Erythroblast (primary cell): Measurements from ENCODE around the gene COPS6.

ENCODE experiments used
- GATA1 ChIP-seq: IDR thresholded peaks from 2 replicates; pipeline ENCODE4 v1.6.1; 2011; ENCODE audit warnings: low read depth, mild to moderate bottlenecking, control low read depth, low read length, moderate library complexity
- POLR2A ChIP-seq: IDR thresholded peaks from 2 replicates; pipeline ENCODE4 v1.6.1; 2011; ENCODE audit warnings: mild to moderate bottlenecking, low read length

DNA sequence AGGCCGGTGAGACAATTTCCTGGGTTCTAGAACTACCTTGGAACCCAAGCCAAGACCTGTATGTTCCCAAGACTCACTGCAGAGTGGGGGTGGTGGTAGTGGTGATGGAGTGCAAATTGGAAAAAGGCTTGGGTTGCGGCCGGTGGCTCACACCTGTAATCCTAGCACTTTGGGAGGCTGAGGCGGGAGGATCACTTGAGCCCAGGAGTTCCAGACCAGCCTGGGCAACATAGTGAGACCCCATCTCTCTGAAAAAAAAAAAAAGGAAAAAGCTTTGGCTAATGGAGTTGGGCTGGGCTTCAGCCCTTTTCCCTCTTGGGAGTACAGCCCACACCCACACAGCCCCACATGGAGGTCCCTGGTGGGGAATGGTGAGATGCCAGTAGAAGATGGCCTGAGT, 16.8 kb downstream of the COPS6 start:
- TF ChIP-seq POLR2A (no peak), GATA1 (no peak)
